SK-N-SH treated with all-trans-retinoic acid at 6 μM for 48 hours (cell line): ENCODE data around the gene GTF2F2.

Source experiments
- GLIS3 ChIP-seq: fragments of 250-450 bp; sonication (Bioruptor Pico); IDR thresholded peaks from 2 replicates; pipeline ENCODE4 v1.5.0; 2020; ENCODE audit warnings: mild to moderate bottlenecking, moderate library complexity
- SNAI2 ChIP-seq: fragments of 250-450 bp; sonication (Bioruptor Pico); IDR thresholded peaks from 2 replicates; pipeline ENCODE4 v1.5.0; 2020; ENCODE audit warnings: mild to moderate bottlenecking, moderate library complexity
- TOX ChIP-seq: fragments of 250-450 bp; sonication (Bioruptor Pico); IDR thresholded peaks from 2 replicates; pipeline ENCODE4 v1.8.0; 2021; ENCODE audit warnings: mild to moderate bottlenecking, moderate library complexity, borderline replicate concordance
- ZFP3 ChIP-seq: fragments of 250-450 bp; sonication (Bioruptor Pico); IDR thresholded peaks from 2 replicates; pipeline ENCODE4 v1.5.0; 2020; ENCODE audit warnings: mild to moderate bottlenecking, moderate library complexity
- ZFP30 ChIP-seq: fragments of 450-650 bp; formaldehyde crosslinking; IDR thresholded peaks from 2 replicates; pipeline ENCODE4 v1.5.0; 2022; ENCODE audit warnings: mild to moderate bottlenecking, moderate library complexity
- ZNF70 ChIP-seq: fragments of 450-650 bp; formaldehyde crosslinking; IDR thresholded peaks from 2 replicates; pipeline ENCODE4 v1.5.0; 2020; ENCODE audit warnings: mild to moderate bottlenecking, moderate library complexity
- ZNF8 ChIP-seq: fragments of 450-650 bp; formaldehyde crosslinking; IDR thresholded peaks from 2 replicates; pipeline ENCODE4 v1.5.0; 2020; ENCODE audit warnings: mild to moderate bottlenecking, moderate library complexity
- TF ChIP-seq, protein P1 (sequence below): fragments of 250-450 bp; sonication (Bioruptor Pico); IDR thresholded peaks from 2 replicates; pipeline ENCODE4 v1.5.1; 2020; ENCODE audit warnings: low read depth, mild to moderate bottlenecking, moderate library complexity
- TF ChIP-seq, protein P2 (sequence below): fragments of 250-450 bp; sonication (Bioruptor Pico); IDR thresholded peaks from 2 replicates; pipeline ENCODE4 v1.5.0; 2020; ENCODE audit warnings: mild to moderate bottlenecking, moderate library complexity

DNA sequence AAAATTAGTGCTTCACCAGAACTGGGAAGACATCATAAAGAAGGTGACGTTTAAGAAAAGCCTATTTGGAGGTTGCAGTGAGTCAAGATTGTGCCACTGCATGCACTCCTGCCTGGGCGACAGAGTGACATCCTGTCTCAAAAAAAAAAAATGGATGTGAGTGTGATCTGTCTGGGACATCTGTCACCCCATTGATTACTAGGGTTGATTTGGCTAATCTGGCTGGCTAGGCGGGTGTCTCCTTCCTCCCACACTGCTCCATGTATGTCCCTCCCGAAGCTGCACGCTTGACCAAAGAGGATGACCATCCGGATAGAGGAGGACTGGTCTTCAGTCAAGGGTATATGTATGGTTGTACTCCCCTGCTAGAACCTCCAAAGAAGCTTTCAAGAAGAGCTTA, 2.6 kb downstream of the GTF2F2 start:
- TF ChIP-seq, protein P1, sequence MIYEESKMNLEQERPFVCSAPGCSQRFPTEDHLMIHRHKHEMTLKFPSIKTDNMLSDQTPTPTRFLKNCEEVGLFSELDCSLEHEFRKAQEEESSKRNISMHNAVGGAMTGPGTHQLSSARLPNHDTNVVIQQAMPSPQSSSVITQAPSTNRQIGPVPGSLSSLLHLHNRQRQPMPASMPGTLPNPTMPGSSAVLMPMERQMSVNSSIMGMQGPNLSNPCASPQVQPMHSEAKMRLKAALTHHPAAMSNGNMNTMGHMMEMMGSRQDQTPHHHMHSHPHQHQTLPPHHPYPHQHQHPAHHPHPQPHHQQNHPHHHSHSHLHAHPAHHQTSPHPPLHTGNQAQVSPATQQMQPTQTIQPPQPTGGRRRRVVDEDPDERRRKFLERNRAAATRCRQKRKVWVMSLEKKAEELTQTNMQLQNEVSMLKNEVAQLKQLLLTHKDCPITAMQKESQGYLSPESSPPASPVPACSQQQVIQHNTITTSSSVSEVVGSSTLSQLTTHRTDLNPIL, result no peak
- TF ChIP-seq ZFP30 (CRISPR knock-in tag) (no peak), ZNF70 (CRISPR knock-in tag) (no peak), TOX (CRISPR knock-in tag) (no peak), SNAI2 (CRISPR knock-in tag) (no peak), ZFP3 (CRISPR knock-in tag) (no peak), ZNF8 (CRISPR knock-in tag) (no peak), GLIS3 (CRISPR knock-in tag) (no peak)
- TF ChIP-seq, protein P2, sequence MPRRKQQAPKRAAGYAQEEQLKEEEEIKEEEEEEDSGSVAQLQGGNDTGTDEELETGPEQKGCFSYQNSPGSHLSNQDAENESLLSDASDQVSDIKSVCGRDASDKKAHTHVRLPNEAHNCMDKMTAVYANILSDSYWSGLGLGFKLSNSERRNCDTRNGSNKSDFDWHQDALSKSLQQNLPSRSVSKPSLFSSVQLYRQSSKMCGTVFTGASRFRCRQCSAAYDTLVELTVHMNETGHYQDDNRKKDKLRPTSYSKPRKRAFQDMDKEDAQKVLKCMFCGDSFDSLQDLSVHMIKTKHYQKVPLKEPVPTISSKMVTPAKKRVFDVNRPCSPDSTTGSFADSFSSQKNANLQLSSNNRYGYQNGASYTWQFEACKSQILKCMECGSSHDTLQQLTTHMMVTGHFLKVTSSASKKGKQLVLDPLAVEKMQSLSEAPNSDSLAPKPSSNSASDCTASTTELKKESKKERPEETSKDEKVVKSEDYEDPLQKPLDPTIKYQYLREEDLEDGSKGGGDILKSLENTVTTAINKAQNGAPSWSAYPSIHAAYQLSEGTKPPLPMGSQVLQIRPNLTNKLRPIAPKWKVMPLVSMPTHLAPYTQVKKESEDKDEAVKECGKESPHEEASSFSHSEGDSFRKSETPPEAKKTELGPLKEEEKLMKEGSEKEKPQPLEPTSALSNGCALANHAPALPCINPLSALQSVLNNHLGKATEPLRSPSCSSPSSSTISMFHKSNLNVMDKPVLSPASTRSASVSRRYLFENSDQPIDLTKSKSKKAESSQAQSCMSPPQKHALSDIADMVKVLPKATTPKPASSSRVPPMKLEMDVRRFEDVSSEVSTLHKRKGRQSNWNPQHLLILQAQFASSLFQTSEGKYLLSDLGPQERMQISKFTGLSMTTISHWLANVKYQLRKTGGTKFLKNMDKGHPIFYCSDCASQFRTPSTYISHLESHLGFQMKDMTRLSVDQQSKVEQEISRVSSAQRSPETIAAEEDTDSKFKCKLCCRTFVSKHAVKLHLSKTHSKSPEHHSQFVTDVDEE (CRISPR knock-in tag), result no peak
